ENCODE data around the gene NANOS1.

Gene NANOS1

DNA sequence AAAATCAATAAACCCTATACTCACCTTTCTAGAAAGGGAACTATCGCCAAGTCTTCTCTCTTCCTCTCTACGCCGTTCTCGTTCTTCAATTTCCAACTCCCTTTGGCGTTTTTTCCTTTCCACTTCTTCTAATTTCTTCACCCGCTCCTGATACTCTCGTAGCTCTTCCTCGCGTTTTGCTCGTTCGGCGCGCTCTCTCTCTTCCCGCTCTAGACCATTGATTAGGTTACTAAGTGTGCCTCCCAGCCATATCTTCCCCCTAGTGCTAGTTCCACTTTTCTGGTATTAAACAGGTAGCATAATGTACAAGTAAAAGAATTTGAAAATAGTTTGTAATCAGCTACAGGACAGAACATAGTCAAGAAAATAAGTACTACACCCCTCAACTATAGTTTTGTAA lies 20.3 kb downstream of the NANOS1 start:
- no peak overlapping the region for H2AFZ ChIP-seq (ENCODE audit: low read depth)
- H3K4me2 ChIP-seq = no peak overlapping the region
- 0 out of 2 replicates have a peak, but pooled peaks cover 9% of the 10 kb centered on the region for H4K20me1 ChIP-seq (ENCODE audit: insufficient read depth)
- H3K4me1 ChIP-seq (ENCODE audit: low read depth, poor library complexity, severe bottlenecking) = no peaks in the 10 kb centered on the region
- H3K4me3 ChIP-seq (IDR thresholded peaks at IDR 0.05; ENCODE audit: insufficient read depth, low read depth, low read length) = no peak overlapping the region
- no peak overlapping the region for H3K9ac ChIP-seq
- H3K27me3 ChIP-seq (ENCODE audit: insufficient read depth, low read depth) = no peaks in the 10 kb centered on the region
- H3K36me3 ChIP-seq (ENCODE audit: insufficient read depth) = peaks cover 38% of the 10 kb centered on the region
- peaks cover 96% of the 10 kb centered on the region for H3K79me2 ChIP-seq (ENCODE audit: insufficient read depth, low read depth)
- TF ChIP-seq, protein P1, sequence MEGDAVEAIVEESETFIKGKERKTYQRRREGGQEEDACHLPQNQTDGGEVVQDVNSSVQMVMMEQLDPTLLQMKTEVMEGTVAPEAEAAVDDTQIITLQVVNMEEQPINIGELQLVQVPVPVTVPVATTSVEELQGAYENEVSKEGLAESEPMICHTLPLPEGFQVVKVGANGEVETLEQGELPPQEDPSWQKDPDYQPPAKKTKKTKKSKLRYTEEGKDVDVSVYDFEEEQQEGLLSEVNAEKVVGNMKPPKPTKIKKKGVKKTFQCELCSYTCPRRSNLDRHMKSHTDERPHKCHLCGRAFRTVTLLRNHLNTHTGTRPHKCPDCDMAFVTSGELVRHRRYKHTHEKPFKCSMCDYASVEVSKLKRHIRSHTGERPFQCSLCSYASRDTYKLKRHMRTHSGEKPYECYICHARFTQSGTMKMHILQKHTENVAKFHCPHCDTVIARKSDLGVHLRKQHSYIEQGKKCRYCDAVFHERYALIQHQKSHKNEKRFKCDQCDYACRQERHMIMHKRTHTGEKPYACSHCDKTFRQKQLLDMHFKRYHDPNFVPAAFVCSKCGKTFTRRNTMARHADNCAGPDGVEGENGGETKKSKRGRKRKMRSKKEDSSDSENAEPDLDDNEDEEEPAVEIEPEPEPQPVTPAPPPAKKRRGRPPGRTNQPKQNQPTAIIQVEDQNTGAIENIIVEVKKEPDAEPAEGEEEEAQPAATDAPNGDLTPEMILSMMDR (conservative IDR thresholded peaks at IDR 0.05; ENCODE audit: low read depth, low read length) = no peak
- no peak overlapping the region for H3K27ac ChIP-seq

DNA sequence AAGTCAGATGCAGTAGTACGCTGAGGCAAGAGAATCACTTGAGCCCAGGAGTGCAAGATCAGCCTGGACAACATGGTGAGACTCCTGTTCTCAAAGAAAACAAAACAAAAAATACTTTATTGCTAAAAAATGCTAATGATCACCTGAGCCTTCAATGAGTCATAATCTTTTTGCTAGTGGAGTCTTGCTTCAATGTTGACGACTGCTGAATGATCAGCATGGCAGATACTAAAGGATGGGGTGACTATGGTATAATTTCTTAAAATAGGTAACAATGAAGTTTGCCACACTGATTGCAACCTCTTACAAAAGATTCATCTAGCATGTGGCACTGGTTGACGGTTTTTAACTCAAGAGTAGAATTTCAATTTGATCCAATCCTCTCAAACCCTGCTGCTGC lies 22.3 kb downstream of the NANOS1 start:
- Histone ChIP-seq H3K4me2 (no peak overlapping the region), H3K27ac (no peak overlapping the region), H3K9ac (no peak overlapping the region), H3K27me3 (ENCODE audit: insufficient read depth, low read depth) (no peaks in the 10 kb centered on the region), H2AFZ (ENCODE audit: low read depth) (no peak overlapping the region), H3K4me3 (IDR thresholded peaks at IDR 0.05; ENCODE audit: insufficient read depth, low read depth, low read length) (no peak overlapping the region), H3K36me3 (ENCODE audit: insufficient read depth) (peaks cover 46% of the 10 kb centered on the region), H3K79me2 (ENCODE audit: insufficient read depth, low read depth) (peaks cover 93% of the 10 kb centered on the region), H3K4me1 (ENCODE audit: low read depth, poor library complexity, severe bottlenecking) (no peaks in the 10 kb centered on the region), H4K20me1 (ENCODE audit: insufficient read depth) (0 out of 2 replicates have a peak, but pooled peaks cover 9% of the 10 kb centered on the region)
- TF ChIP-seq, protein P1 (conservative IDR thresholded peaks at IDR 0.05; ENCODE audit: low read depth, low read length) = no peak

DNA sequence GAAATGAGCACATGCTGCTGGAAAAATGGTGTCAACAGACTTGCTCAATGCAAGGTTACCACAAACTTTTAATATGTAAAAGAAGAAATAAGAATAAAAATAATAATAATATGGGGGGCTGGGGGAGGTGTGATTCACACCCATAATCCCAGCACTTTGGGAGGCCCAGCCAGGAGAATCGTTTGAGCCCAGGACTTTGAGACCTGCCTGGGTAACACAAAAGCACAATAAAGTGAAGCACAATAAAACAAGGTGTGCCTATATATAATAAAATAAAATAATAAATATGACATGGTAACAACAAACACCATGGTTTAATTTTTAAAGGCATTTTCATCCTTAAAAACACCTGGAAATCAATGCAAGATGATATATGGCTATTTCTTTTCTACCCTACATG lies 26.0 kb downstream of the NANOS1 start:
- TF ChIP-seq, protein P1 (conservative IDR thresholded peaks at IDR 0.05; ENCODE audit: low read depth, low read length) = no peak
- Histone ChIP-seq H3K4me2 (no peak overlapping the region), H3K27me3 (ENCODE audit: insufficient read depth, low read depth) (no peaks in the 10 kb centered on the region), H4K20me1 (ENCODE audit: insufficient read depth) (no peaks in the 10 kb centered on the region), H3K4me1 (ENCODE audit: low read depth, poor library complexity, severe bottlenecking) (no peaks in the 10 kb centered on the region), H3K79me2 (ENCODE audit: insufficient read depth, low read depth) (peaks cover 92% of the 10 kb centered on the region), H3K4me3 (IDR thresholded peaks at IDR 0.05; ENCODE audit: insufficient read depth, low read depth, low read length) (no peak overlapping the region), H3K27ac (no peak overlapping the region), H3K9ac (no peak overlapping the region), H2AFZ (ENCODE audit: low read depth) (no peak overlapping the region), H3K36me3 (ENCODE audit: insufficient read depth) (peaks cover 58% of the 10 kb centered on the region; the same call in 1 of the 2 replicates)

DNA sequence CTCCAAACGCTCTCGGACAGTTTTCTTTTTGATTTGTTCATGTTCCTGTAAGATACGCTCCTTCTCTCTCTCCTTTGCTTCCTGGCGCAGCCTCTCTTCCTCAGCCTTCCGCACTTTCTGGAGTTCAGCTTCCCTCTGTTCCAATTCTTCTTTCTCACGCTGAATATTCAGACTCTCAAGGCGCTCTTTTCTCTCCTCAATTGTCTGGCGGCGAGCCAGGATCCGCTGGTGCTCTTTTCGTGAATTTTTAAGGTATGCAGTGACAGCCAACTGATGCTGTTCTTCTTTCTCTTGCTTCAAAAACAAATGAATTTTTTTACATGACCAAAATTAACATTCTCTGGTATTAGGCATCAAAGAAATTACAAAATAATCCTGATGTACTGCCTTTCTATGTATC lies 28.5 kb downstream of the NANOS1 start:
- peaks cover 7% of the 10 kb centered on the region; the same call in 1 of the 2 replicates for H4K20me1 ChIP-seq (ENCODE audit: insufficient read depth)
- peaks cover 53% of the 10 kb centered on the region; the same call in 1 of the 2 replicates for H3K36me3 ChIP-seq (ENCODE audit: insufficient read depth)
- no peak overlapping the region for H2AFZ ChIP-seq (ENCODE audit: low read depth)

More for the DNA sequence above, 28.5 kb downstream of the NANOS1 start:
- Histone ChIP-seq H3K79me2 (ENCODE audit: insufficient read depth, low read depth) (peaks cover 91% of the 10 kb centered on the region), H3K4me3 (IDR thresholded peaks at IDR 0.05; ENCODE audit: insufficient read depth, low read depth, low read length) (no peak overlapping the region), H3K9ac (no peak overlapping the region), H3K27ac (no peak overlapping the region), H3K27me3 (ENCODE audit: insufficient read depth, low read depth) (no peaks in the 10 kb centered on the region), H3K4me2 (no peak overlapping the region), H3K4me1 (ENCODE audit: low read depth, poor library complexity, severe bottlenecking) (no peaks in the 10 kb centered on the region)
- TF ChIP-seq, protein P1 (conservative IDR thresholded peaks at IDR 0.05; ENCODE audit: low read depth, low read length) = no peak

Data from KMS-11 (cell line).